Smooth muscle cell of the coronary artery (primary cell): ENCODE measurements around the gene KLHDC4. TPM values are rescaled to one million over a fixed set of nuclear protein-coding genes. Genes with fewer than 3 reads are reported as not detected.

Source experiments
- total RNA-seq: library from RNA; depleted of rRNA; stranded (reverse); fragments of >200 nt; gene quantifications from 2 replicates; pipeline ENCODE4 v1.2.3, GENCODE V29; 2014; ENCODE audit warnings: low replicate concordance

KLHDC4 gene
- total RNA-seq, result 18.3 and 24.8 TPM in 2 replicates

GRCh38 chr16:87765776-87766484, at the start of gene KLHDC4:
KLHDC4 (minus strand) TSS chr16:87765986; CDS start chr16:87765890, 96 bp downstream.

Other genes starting within 250 kb of the KLHDC4 start
- not detected in 2 replicates for gene JPH3, start 163.5 kb downstream of the KLHDC4 start, total RNA-seq
- 3.3 and 23.2 TPM in 2 replicates for gene SLC7A5, start 103.5 kb upstream of the KLHDC4 start, total RNA-seq
- gene CA5A, start 170.5 kb upstream of the KLHDC4 start, total RNA-seq, result not detected in 2 replicates
- gene BANP, start 185.4 kb upstream of the KLHDC4 start, total RNA-seq, result 18.3 and 49.7 TPM in 2 replicates